ENCODE results near the gene TRIM65. TPM values are rescaled to one million over a fixed set of nuclear protein-coding genes. Genes with fewer than 3 reads are reported as not detected.

Gene TRIM65
- total and polyA plus RNA-seq, 2 of the 13 experiments (the other 11 are each of a cell fraction or from before 2014, with no cell fraction given): 10.3 to 22.4 TPM

GRCh38 chr17:75892556-75893224, 4.1 kb downstream of the TRIM65 start (continued):
- TF ChIP-seq E2F2 (CRISPR knock-in tag; IDR thresholded peaks at IDR 0.05; ENCODE audit: borderline replicate concordance) (no peak), ZBTB49 (CRISPR knock-in tag; IDR thresholded peaks at IDR 0.05; ENCODE audit: borderline replicate concordance) (no peak), SNAPC5 (CRISPR knock-in tag; IDR thresholded peaks at IDR 0.05; ENCODE audit: borderline replicate concordance) (no peak), CBX1 (IDR thresholded peaks at IDR 0.05; ENCODE audit: low read depth) (no peak), ZFP41 (CRISPR knock-in tag; IDR thresholded peaks at IDR 0.05; ENCODE audit: borderline replicate concordance) (no peak; the same call in 1 of the 2 replicates), ZBTB38 (CRISPR knock-in tag; IDR thresholded peaks at IDR 0.05) (0 out of 2 replicates have a peak, but pooled peaks have one; percentile 46), ZNF142 (CRISPR knock-in tag; IDR thresholded peaks at IDR 0.05) (no peak), NRL (CRISPR knock-in tag; IDR thresholded peaks at IDR 0.05; ENCODE audit: borderline replicate concordance) (peak; percentile 38; the same call in 1 of the 2 replicates), ZFP90 (CRISPR knock-in tag; IDR thresholded peaks at IDR 0.05; ENCODE audit: borderline replicate concordance) (peak; percentile 90)

All from HepG2 (cell line).